ENCODE data around the gene ZSWIM3. TPM values are rescaled to one million over a fixed set of nuclear protein-coding genes. Genes with fewer than 3 reads are reported as not detected.

ZSWIM3 gene
- total RNA-seq, 2 experiments from 2014 or later: 0.36 to 0.44 TPM

DNA sequence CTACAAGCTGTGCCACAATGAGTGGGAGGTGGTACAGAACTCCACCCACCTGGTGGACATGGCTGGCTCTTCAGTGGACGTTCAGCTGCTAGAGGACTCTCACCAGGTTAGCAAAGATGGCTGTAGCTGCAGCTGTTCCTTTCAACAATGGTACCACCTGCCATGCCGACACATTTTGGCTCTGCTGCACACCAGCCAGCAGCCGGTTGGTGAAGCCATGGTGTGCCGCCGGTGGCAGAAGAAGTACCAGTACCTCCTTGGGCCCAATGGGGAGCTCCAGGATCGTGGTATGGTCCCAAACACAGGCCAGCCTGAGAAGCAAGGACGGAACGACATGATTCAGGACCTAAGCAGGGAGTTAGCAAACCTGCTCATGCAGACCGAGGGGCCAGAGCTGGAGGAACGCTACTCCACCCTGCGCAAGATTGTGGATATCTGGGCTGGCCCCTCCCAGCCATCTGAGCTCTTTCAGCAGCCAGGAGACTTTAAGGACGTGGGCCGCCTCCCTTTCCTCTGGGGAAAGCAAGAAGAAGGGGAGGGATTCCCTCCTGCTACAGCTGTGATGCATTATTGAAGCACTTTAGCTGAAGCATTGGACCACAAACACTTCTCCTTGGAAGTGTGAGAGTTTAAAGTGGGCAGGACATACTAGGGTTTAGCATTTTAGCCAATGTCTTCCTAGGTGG, 20.8 kb downstream of the ZSWIM3 start:
- Mint-ChIP-seq H3K9me3 (no peaks in the 10 kb centered on the region), H3K27me3 (no peaks in the 10 kb centered on the region), H3K36me3 (ENCODE audit: low read depth) (peaks cover 28% of the 10 kb centered on the region), H3K27ac (no peak overlapping the region), H3K4me3 (no peak overlapping the region), H3K4me1 (ENCODE audit: low read depth) (peaks cover 24% of the 10 kb centered on the region)
- Histone ChIP-seq H3K9me3 (ENCODE audit: control insufficient read depth in 1 of 2, insufficient read depth in 1 of 2, low read length in 2 of 2) (no peaks in the 10 kb centered on the region), H3K27me3 (ENCODE audit: control insufficient read depth in 1 of 2, insufficient read depth in 2 of 2, low read length in 2 of 2) (no peaks in the 10 kb centered on the region), H3K36me3 (ENCODE audit: insufficient read depth, low read length) (peaks cover 24% of the 10 kb centered on the region), H3K4me1 (ENCODE audit: insufficient read depth, low read length) (peaks cover 26% of the 10 kb centered on the region), H3K4me3 (ENCODE audit: low read length) (no peak overlapping the region), H3K27ac (ENCODE audit: low read depth in 1 of 2, low read length in 2 of 2) (no peak overlapping the region)
- DNase-seq: no peak
- ATAC-seq (ENCODE audit: poor library complexity): no peak
- intact Hi-C loops (cut with DNase I, micrococcal nuclease): no loop called here
- CTCF ChIA-PET: no interaction called here
- POLR2A ChIA-PET: no interaction called here
- no peak for TF ChIP-seq CTCF (IDR thresholded peaks at IDR 0.05)

DNA sequence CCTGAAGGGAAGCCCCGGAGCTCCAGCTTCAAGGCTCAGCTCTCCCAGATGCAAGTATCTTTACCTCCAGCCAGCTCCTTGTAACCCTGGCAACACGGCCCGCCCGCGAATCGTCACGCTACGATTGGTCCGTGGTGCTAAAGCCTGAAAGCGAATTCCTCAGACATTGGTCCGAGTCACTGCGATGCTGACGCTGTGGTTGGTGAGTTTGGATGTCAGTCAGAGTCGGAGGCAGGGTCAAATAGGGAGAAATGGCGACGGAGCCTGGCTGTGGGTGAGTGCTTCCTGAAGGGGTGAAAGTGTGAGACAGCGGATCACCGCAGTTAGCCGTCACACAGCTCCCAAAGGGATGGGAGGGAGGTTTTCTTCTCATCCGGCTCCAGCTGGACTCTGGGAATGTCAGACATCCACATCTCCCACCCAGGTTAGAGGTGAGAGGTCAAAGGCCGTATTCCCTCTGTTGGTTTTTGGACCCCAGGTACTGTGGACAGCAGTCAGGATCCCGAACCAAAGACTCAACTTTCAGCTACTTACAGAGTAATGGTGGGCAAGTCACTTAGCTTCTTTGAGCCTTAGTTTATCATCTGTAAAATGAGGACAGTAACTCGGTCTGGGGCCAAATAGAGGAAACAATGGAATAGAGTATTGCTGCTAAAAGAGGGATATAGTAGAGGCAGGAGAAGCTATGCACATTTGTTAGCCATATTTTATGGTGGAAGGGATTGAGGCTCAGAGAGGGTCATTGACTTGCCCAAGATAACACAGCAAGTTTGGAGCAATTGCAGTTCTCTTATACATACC, 23.8 kb downstream of the ZSWIM3 start, which contains the start of gene ZSWIM1:
Gene ZSWIM1, plus strand, starts transcription at position 240 of the 801 bp plus-strand sequence. CDS start 1,366 bp downstream, outside the sequence.
- ChIA-PET CTCF (interaction anchor here (1.3 to 1.6 kb wide), 2 partner anchors 9 to 82 kb away, joined by 4 to 7 read pairs; no protein-coding TSS in a partner anchor), POLR2A (interaction anchor here (0.6 to 5.6 kb wide), 14 partner anchors 10 to 914 kb away, joined by 3 to 78 read pairs (median 4); partner anchors contain the start of genes ACOT8, CTSA, ELMO2 and NEURL2)
- H3K27me3 ChIP-seq (ENCODE audit: control insufficient read depth in 1 of 2, insufficient read depth in 2 of 2, low read length in 2 of 2): no peaks in the 10 kb centered on the region
- Mint-ChIP-seq H3K9me3 (no peaks in the 10 kb centered on the region), H3K4me1 (ENCODE audit: low read depth) (peaks cover 42% of the 10 kb centered on the region), H3K36me3 (ENCODE audit: low read depth) (peaks cover 45% of the 10 kb centered on the region), H3K4me3 (peak within 1 kb of the TSS; percentile 87), H3K27me3 (no peaks in the 10 kb centered on the region), H3K27ac (peak within 1 kb of the TSS; percentile 86)
- peak; percentile 96 to 100 (median 99) for DNase-seq
- intact Hi-C loops (cut with DNase I, micrococcal nuclease): loop anchor here (1.0 to 2.0 kb wide), 3 partner anchors 9 to 54 kb away; partner anchors contain the start of genes ACOT8 (in 2 of the 2), ZSWIM3 (in 2 of the 2) and PCIF1 (in 1 of the 2)
- peak within 1 kb of the TSS; percentile 78 for H3K4me3 ChIP-seq (ENCODE audit: low read length)
- no peaks in the 10 kb centered on the region for H3K9me3 ChIP-seq (ENCODE audit: control insufficient read depth in 1 of 2, insufficient read depth in 1 of 2, low read length in 2 of 2)
- peaks cover 33% of the 10 kb centered on the region for H3K36me3 ChIP-seq (ENCODE audit: insufficient read depth, low read length)
- H3K27ac ChIP-seq (ENCODE audit: low read depth in 1 of 2, low read length in 2 of 2): peak within 1 kb of the TSS; percentile 79 to 82
- TF ChIP-seq CTCF (IDR thresholded peaks at IDR 0.05): no peak
- H3K4me1 ChIP-seq (ENCODE audit: insufficient read depth, low read length): peaks cover 51% of the 10 kb centered on the region
- peak; percentile 98 for ATAC-seq (ENCODE audit: poor library complexity)

DNA sequence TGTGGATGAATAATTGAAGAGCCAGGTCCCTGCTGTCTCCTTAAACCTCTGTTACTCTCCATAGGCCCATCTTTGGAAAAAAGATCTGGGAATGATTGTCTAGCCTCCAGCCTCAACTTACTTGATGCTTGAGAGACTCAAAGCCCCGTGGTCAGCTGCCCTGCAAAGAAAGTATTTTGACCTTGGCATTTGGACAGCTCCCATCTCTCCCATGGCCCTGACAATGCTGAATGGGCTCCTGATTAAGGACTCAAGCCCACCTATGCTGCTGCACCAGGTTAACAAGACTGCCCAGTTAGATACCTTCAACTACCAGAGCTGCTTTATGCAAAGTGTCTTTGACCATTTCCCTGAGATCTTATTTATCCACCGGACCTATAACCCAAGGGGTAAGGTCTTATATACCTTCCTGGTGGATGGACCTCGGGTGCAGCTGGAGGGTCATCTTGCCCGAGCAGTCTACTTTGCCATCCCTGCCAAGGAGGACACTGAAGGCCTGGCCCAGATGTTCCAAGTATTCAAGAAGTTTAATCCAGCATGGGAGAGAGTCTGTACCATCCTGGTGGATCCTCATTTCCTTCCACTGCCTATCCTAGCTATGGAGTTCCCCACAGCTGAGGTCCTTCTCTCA, 25.2 kb downstream of the ZSWIM3 start:
- H3K27ac Mint-ChIP-seq: peak overlapping the region; percentile 86

More for the DNA sequence above, 25.2 kb downstream of the ZSWIM3 start:
- H3K9me3 Mint-ChIP-seq: no peaks in the 10 kb centered on the region
- CTCF ChIA-PET: no interaction called here
- H3K4me1 Mint-ChIP-seq (ENCODE audit: low read depth): peaks cover 49% of the 10 kb centered on the region
- no peak overlapping the region for H3K27ac ChIP-seq (ENCODE audit: low read depth in 1 of 2, low read length in 2 of 2)
- H3K4me3 ChIP-seq (ENCODE audit: low read length): no peak overlapping the region
- H3K36me3 Mint-ChIP-seq (ENCODE audit: low read depth): peaks cover 41% of the 10 kb centered on the region
- no peaks in the 10 kb centered on the region for H3K27me3 ChIP-seq (ENCODE audit: control insufficient read depth in 1 of 2, insufficient read depth in 2 of 2, low read length in 2 of 2)
- no peaks in the 10 kb centered on the region for H3K9me3 ChIP-seq (ENCODE audit: control insufficient read depth in 1 of 2, insufficient read depth in 1 of 2, low read length in 2 of 2)
- H3K4me3 Mint-ChIP-seq: peak overlapping the region; percentile 73
- no peak for DNase-seq
- no peak for ATAC-seq (ENCODE audit: poor library complexity)
- POLR2A ChIA-PET: interaction anchor here (2.8 to 5.6 kb wide), 3 partner anchors 9 to 88 kb away, joined by 23 to 78 read pairs (median 57); partner anchors contain the start of genes CTSA, NEURL2, PCIF1 and ZNF335
- peaks cover 30% of the 10 kb centered on the region for H3K36me3 ChIP-seq (ENCODE audit: insufficient read depth, low read length)
- no peaks in the 10 kb centered on the region for H3K27me3 Mint-ChIP-seq
- H3K4me1 ChIP-seq (ENCODE audit: insufficient read depth, low read length): peaks cover 52% of the 10 kb centered on the region
- intact Hi-C loops (cut with DNase I, micrococcal nuclease): no loop called here
- TF ChIP-seq CTCF (IDR thresholded peaks at IDR 0.05): no peak
